ENCODE measurements around the gene NUAK1. TPM values are rescaled to one million over a fixed set of nuclear protein-coding genes. Genes with fewer than 3 reads are reported as not detected.

NUAK1 gene
- total RNA-seq, 4 donors from 2014 or later, result 22.6 to 44.3 (median 38.4) TPM

- Histone ChIP-seq H3K9me3 (no peaks in the 10 kb centered on the region), H3K27ac (peak overlapping the region; percentile 84), H3K4me3 (no peak overlapping the region), H3K36me3 (no peaks in the 10 kb centered on the region), H3K4me1 (peaks cover 89% of the 10 kb centered on the region), H3K27me3 (no peaks in the 10 kb centered on the region)
- peak in 2 of 3 donors; percentile 15 to 28 for TF ChIP-seq POLR2AphosphoS5 (IDR thresholded peaks at IDR 0.05)
- no peak for TF ChIP-seq CTCF (IDR thresholded peaks at IDR 0.05)
- DNase-seq (ENCODE audit: low spot score in 2 of 2), result no peak
- 44% methylated on average over 9 of the region's 13 CpGs for whole genome bisulfite sequencing
These were observed 26.5 kb downstream of the NUAK1 start for GRCh38 chr12:106112145-106112821.

GRCh38 chr12:106110626-106111300, 28.0 kb downstream of the NUAK1 start:
- peaks cover 90% of the 10 kb centered on the region for H3K4me1 ChIP-seq
- no peaks in the 10 kb centered on the region for H3K36me3 ChIP-seq
- no peaks in the 10 kb centered on the region for H3K9me3 ChIP-seq
- 75% methylated on average over 4 of the region's 4 CpGs for WGBS
- no peak overlapping the region for H3K4me3 ChIP-seq
- no peak for TF ChIP-seq EP300 (IDR thresholded peaks at IDR 0.05)
- TF ChIP-seq POLR2AphosphoS5 (IDR thresholded peaks at IDR 0.05), result no peak
- TF ChIP-seq POLR2A (IDR thresholded peaks at IDR 0.05), result no peak
- no peak for TF ChIP-seq CTCF (IDR thresholded peaks at IDR 0.05)
- no peaks in the 10 kb centered on the region for H3K27me3 ChIP-seq
- no peak for DNase-seq (ENCODE audit: low spot score in 2 of 2)
- H3K27ac ChIP-seq, result no peak overlapping the region

- no peaks in the 10 kb centered on the region for H3K9me3 ChIP-seq
- no peak overlapping the region for H3K27ac ChIP-seq
- no peak for DNase-seq (ENCODE audit: low spot score in 2 of 2)
- H3K4me3 ChIP-seq, result no peak overlapping the region
- H3K27me3 ChIP-seq, result no peaks in the 10 kb centered on the region
- H3K4me1 ChIP-seq, result peaks cover 79% of the 10 kb centered on the region
- TF ChIP-seq EP300 (IDR thresholded peaks at IDR 0.05), result no peak
- no peak for TF ChIP-seq POLR2A (IDR thresholded peaks at IDR 0.05)
- no peak for TF ChIP-seq POLR2AphosphoS5 (IDR thresholded peaks at IDR 0.05)
- TF ChIP-seq CTCF (IDR thresholded peaks at IDR 0.05), result no peak
- WGBS, result 68% methylated on average over 4 of the region's 4 CpGs
- H3K36me3 ChIP-seq, result no peaks in the 10 kb centered on the region
These were observed 29.4 kb downstream of the NUAK1 start for GRCh38 chr12:106109168-106109910.

- Histone ChIP-seq H3K9me3 (no peaks in the 10 kb centered on the region), H3K4me3 (no peak overlapping the region), H3K27me3 (no peaks in the 10 kb centered on the region), H3K27ac (peak overlapping the region; percentile 67), H3K4me1 (peaks cover 71% of the 10 kb centered on the region), H3K36me3 (no peaks in the 10 kb centered on the region)
- TF ChIP-seq POLR2AphosphoS5 (IDR thresholded peaks at IDR 0.05), result no peak
- no peak for TF ChIP-seq EP300 (IDR thresholded peaks at IDR 0.05)
- no peak for TF ChIP-seq POLR2A (IDR thresholded peaks at IDR 0.05)
- no peak for TF ChIP-seq CTCF (IDR thresholded peaks at IDR 0.05)
- 47% methylated on average over 4 of the region's 4 CpGs for WGBS
- no peak for DNase-seq (ENCODE audit: low spot score in 2 of 2)
These were observed 30.4 kb downstream of the NUAK1 start for GRCh38 chr12:106108185-106108835.
